Progenitor cell of endocrine pancreas (in vitro differentiated cells): ENCODE results near the gene SLC38A11. TPM values are rescaled to one million over a fixed set of nuclear protein-coding genes. Genes with fewer than 3 reads are reported as not detected.
"Not testable (repeated sequence)": the region's sequence is repeated elsewhere in the genome, so short reads cannot be mapped to it uniquely, and the experiment has no call there.

Source experiments
- DNase-seq: peaks from one replicate; pipeline ENCODE4 v3.0.0; 2021; ENCODE audit warnings: low spot score; ENCODE audit not compliant: unreplicated experiment
- H3K27ac Mint-ChIP-seq: 2 replicates; pipeline ENCODE4 v1.8.0; 2021; ENCODE audit warnings: mild to moderate bottlenecking, moderate library complexity, mixed read lengths
- H3K27me3 Mint-ChIP-seq: 2 replicates; pipeline ENCODE4 v1.8.0; 2021; ENCODE audit warnings: mixed read lengths
- H3K36me3 Mint-ChIP-seq: 2 replicates; pipeline ENCODE4 v1.8.0; 2022; ENCODE audit warnings: mixed read lengths; ENCODE audit not compliant: insufficient read depth
- H3K4me1 Mint-ChIP-seq: 2 replicates; pipeline ENCODE4 v1.8.0; 2021; ENCODE audit warnings: low read depth, mixed read lengths
- H3K4me3 Mint-ChIP-seq: 2 replicates; pipeline ENCODE4 v1.8.0; 2021; ENCODE audit warnings: low read depth, mild to moderate bottlenecking, moderate library complexity, mixed read lengths
- H3K9me3 Mint-ChIP-seq: 2 replicates; pipeline ENCODE4 v1.8.0; 2021; ENCODE audit warnings: low read depth, mixed read lengths
- CTCF ChIP-seq: fragments of 200-600 bp; sonication (generic); IDR thresholded peaks from one replicate; pipeline ENCODE4 v1.5.0; 2021; ENCODE audit warnings: antibody characterized with exemption, mild to moderate bottlenecking; ENCODE audit not compliant: unreplicated experiment
- total RNA-seq: library from RNA; stranded (reverse); gene quantifications from 2 replicates; pipeline ENCODE4 v1.2.1, GENCODE V29; 2021

Gene SLC38A11
- total RNA-seq, 1 donor from 2014 or later, result 20.1 TPM

- Mint-ChIP-seq H3K4me3 (no peak overlapping the region), H3K4me1 (peaks cover 10% of the 10 kb centered on the region), H3K9me3 (no peaks in the 10 kb centered on the region), H3K36me3 (no peaks in the 10 kb centered on the region), H3K27ac (no peak overlapping the region), H3K27me3 (no peaks in the 10 kb centered on the region)
- TF ChIP-seq CTCF, result no peak
- DNase-seq, result no peak
Observed at GRCh38 chr2:164873210-164873908, 82.0 kb downstream of the SLC38A11 start.

GRCh38 chr2:164871404-164871803 is 83.9 kb downstream of the SLC38A11 start:
- no peak for DNase-seq
- no peaks in the 10 kb centered on the region for H3K36me3 Mint-ChIP-seq
- peaks cover 4% of the 10 kb centered on the region for H3K9me3 Mint-ChIP-seq
- H3K27me3 Mint-ChIP-seq, result no peaks in the 10 kb centered on the region
- TF ChIP-seq CTCF, result no peak
- H3K4me1 Mint-ChIP-seq, result peaks cover 8% of the 10 kb centered on the region
- no peak overlapping the region for H3K4me3 Mint-ChIP-seq
- no peak overlapping the region for H3K27ac Mint-ChIP-seq

- no peaks in the 10 kb centered on the region for H3K27me3 Mint-ChIP-seq
- H3K9me3 Mint-ChIP-seq, result peaks cover 4% of the 10 kb centered on the region
- DNase-seq, result no peak
- no peak for TF ChIP-seq CTCF
- H3K27ac Mint-ChIP-seq, result no peak overlapping the region
- H3K4me1 Mint-ChIP-seq, result peaks cover 8% of the 10 kb centered on the region
- no peaks in the 10 kb centered on the region for H3K36me3 Mint-ChIP-seq
- H3K4me3 Mint-ChIP-seq, result no peak overlapping the region
Observed at GRCh38 chr2:164869420-164869772, 85.9 kb downstream of the SLC38A11 start.

- Mint-ChIP-seq H3K36me3 (no peaks in the 10 kb centered on the region), H3K27me3 (no peaks in the 10 kb centered on the region), H3K9me3 (peaks cover 4% of the 10 kb centered on the region), H3K4me3 (no peak overlapping the region), H3K27ac (peak overlapping the region; percentile 10), H3K4me1 (peaks cover 8% of the 10 kb centered on the region)
- TF ChIP-seq CTCF, result no peak
- no peak for DNase-seq
Observed at GRCh38 chr2:164868563-164869419, 86.5 kb downstream of the SLC38A11 start.

- DNase-seq, result no peak
- Mint-ChIP-seq H3K4me3 (no peak overlapping the region), H3K27ac (peak overlapping the region; percentile 32), H3K9me3 (peaks cover 4% of the 10 kb centered on the region), H3K36me3 (no peaks in the 10 kb centered on the region), H3K4me1 (peaks cover 4% of the 10 kb centered on the region), H3K27me3 (no peaks in the 10 kb centered on the region)
- TF ChIP-seq CTCF, result no peak
Observed at GRCh38 chr2:164867779-164868397, 87.4 kb downstream of the SLC38A11 start.

GRCh38 chr2:164866381-164866780 is 88.9 kb downstream of the SLC38A11 start:
- H3K27me3 Mint-ChIP-seq, H3K4me1 Mint-ChIP-seq, H3K4me3 Mint-ChIP-seq, DNase-seq, H3K27ac Mint-ChIP-seq, H3K36me3 Mint-ChIP-seq, H3K9me3 Mint-ChIP-seq: not testable (repeated sequence)
